HUES64 (cell line): Measurements from ENCODE around the gene SDC1.

Source experiments
- H3K27ac ChIP-seq: 2 replicates; pipeline ENCODE4 v1.7.0; 2013; ENCODE audit warnings: low read depth, low read length, inconsistent platforms
- H3K27me3 ChIP-seq: 2 replicates; pipeline ENCODE4 v1.6.1; 2013; ENCODE audit warnings: mild to moderate bottlenecking, low read length; ENCODE audit not compliant: insufficient read depth
- H3K36me3 ChIP-seq: 2 replicates; pipeline ENCODE4 v1.6.1; 2013; ENCODE audit warnings: mild to moderate bottlenecking, low read length; ENCODE audit not compliant: insufficient read depth
- H3K4me1 ChIP-seq: 2 replicates; pipeline ENCODE4 v1.6.1; 2013; ENCODE audit warnings: mild to moderate bottlenecking, low read length, moderate library complexity; ENCODE audit not compliant: insufficient read depth
- H3K4me3 ChIP-seq: 2 replicates; pipeline ENCODE4 v1.5.1; 2013; ENCODE audit warnings: mild to moderate bottlenecking, low read length, moderate library complexity
- H3K9ac ChIP-seq: 2 replicates; pipeline ENCODE4 v1.6.1; 2013; ENCODE audit warnings: mild to moderate bottlenecking, low read depth, low read length
- H3K9me3 ChIP-seq: 2 replicates; pipeline ENCODE4 v1.6.1; 2013; ENCODE audit warnings: low read depth, low read length; ENCODE audit not compliant: insufficient read depth
- WGBS: fragments of 150-250, 120-280 bp; methylation state at CpG from one replicate; pipeline ENCODE4 v1.1.7; 2013; ENCODE audit warnings: missing lambda C conversion rate; 5-methylcytosine and 5-hydroxymethylcytosine counted together

The SDC1 gene

GRCh38 chr2:20179466-20179754, 45.5 kb downstream of the SDC1 start:
- H3K4me1 ChIP-seq = 0 out of 2 replicates have a peak, but pooled peaks cover 2% of the 10 kb centered on the region
- no peaks in the 10 kb centered on the region for H3K27me3 ChIP-seq
- no peaks in the 10 kb centered on the region for H3K9me3 ChIP-seq
- H3K9ac ChIP-seq = no peak overlapping the region
- 95% methylated on average over 3 of the region's 3 CpGs for WGBS
- no peak overlapping the region for H3K27ac ChIP-seq
- no peaks in the 10 kb centered on the region for H3K36me3 ChIP-seq
- H3K4me3 ChIP-seq = no peak overlapping the region

GRCh38 chr2:20178666-20179465, 46.1 kb downstream of the SDC1 start:
- H3K4me3 ChIP-seq = no peak overlapping the region
- H3K4me1 ChIP-seq = 0 out of 2 replicates have a peak, but pooled peaks cover 2% of the 10 kb centered on the region
- H3K9ac ChIP-seq = no peak overlapping the region
- no peaks in the 10 kb centered on the region for H3K27me3 ChIP-seq
- no peaks in the 10 kb centered on the region for H3K36me3 ChIP-seq
- no peaks in the 10 kb centered on the region for H3K9me3 ChIP-seq
- 92% methylated on average over 10 of the region's 10 CpGs for WGBS
- no peak overlapping the region for H3K27ac ChIP-seq

DNA sequence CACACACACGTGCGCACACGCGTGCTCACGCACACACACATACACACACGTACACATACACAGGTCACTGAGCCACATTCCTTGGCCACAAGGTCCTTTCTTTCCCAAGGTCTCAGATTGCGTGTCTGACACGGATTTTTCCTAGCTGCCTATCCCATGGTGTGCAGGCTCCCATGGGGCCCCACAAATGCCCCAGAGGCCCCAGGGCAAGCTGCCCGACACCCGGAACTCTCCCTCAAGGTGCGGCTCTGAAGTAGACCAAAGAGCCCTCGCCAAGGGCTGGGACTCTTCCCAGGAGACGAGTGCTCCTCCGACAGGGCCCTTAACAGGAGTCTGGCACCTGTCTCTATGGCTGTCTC, 46.7 kb downstream of the SDC1 start:
- Histone ChIP-seq H3K4me1 (0 out of 2 replicates have a peak, but pooled peaks cover 2% of the 10 kb centered on the region), H3K9ac (no peak overlapping the region), H3K27me3 (no peaks in the 10 kb centered on the region), H3K27ac (no peak overlapping the region), H3K4me3 (no peak overlapping the region), H3K36me3 (no peaks in the 10 kb centered on the region), H3K9me3 (no peaks in the 10 kb centered on the region)
- WGBS = 90% methylated on average over 14 of the region's 14 CpGs

GRCh38 chr2:20177556-20178248, 47.2 kb downstream of the SDC1 start:
- 96% methylated on average over 10 of the region's 10 CpGs for WGBS
- no peak overlapping the region for H3K9ac ChIP-seq
- H3K9me3 ChIP-seq = no peaks in the 10 kb centered on the region
- peaks cover 7% of the 10 kb centered on the region; the same call in 1 of the 2 replicates for H3K4me1 ChIP-seq
- no peaks in the 10 kb centered on the region; the same call in 1 of the 2 replicates for H3K27me3 ChIP-seq
- H3K36me3 ChIP-seq = no peaks in the 10 kb centered on the region
- H3K4me3 ChIP-seq = no peak overlapping the region
- no peak overlapping the region for H3K27ac ChIP-seq

DNA sequence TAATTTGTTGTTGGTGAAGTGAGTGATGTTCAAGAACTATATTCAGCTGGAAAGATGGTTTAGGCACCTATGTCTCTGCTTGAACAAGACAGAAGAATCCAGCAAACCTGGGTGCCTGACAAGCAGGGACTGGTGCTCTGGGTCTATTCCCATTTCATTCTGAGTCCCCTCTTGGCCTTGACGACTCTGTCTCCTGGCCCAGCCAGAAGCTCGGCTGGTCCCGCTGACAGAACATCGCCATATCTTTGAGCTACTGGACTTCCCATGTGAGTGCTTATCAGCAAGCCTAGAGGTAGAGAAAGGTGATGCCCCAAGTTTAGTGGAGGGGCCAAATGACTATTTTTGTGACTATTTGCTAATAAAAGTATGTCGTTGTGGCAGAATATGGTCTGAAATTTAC, 48.2 kb downstream of the SDC1 start:
- WGBS = 90% methylated on average over 5 of the region's 5 CpGs
- H3K4me3 ChIP-seq = no peak overlapping the region
- H3K36me3 ChIP-seq = no peaks in the 10 kb centered on the region
- H3K27ac ChIP-seq = no peak overlapping the region
- no peaks in the 10 kb centered on the region; the same call in 1 of the 2 replicates for H3K27me3 ChIP-seq
- no peak overlapping the region for H3K9ac ChIP-seq
- peaks cover 7% of the 10 kb centered on the region; the same call in 1 of the 2 replicates for H3K4me1 ChIP-seq
- no peaks in the 10 kb centered on the region for H3K9me3 ChIP-seq

GRCh38 chr2:20175931-20176330, 49.0 kb downstream of the SDC1 start:
- H3K4me1 ChIP-seq = peaks cover 7% of the 10 kb centered on the region; the same call in 1 of the 2 replicates
- no peak overlapping the region for H3K27ac ChIP-seq
- no peak overlapping the region for H3K9ac ChIP-seq
- H3K36me3 ChIP-seq = no peaks in the 10 kb centered on the region
- no peaks in the 10 kb centered on the region for H3K9me3 ChIP-seq
- H3K27me3 ChIP-seq = no peaks in the 10 kb centered on the region; the same call in 1 of the 2 replicates
- 91% methylated on average over 3 of the region's 3 CpGs for WGBS
- no peak overlapping the region for H3K4me3 ChIP-seq

- H3K4me1 ChIP-seq = peaks cover 9% of the 10 kb centered on the region; the same call in 1 of the 2 replicates
- H3K27me3 ChIP-seq = no peaks in the 10 kb centered on the region; the same call in 1 of the 2 replicates
- no peaks in the 10 kb centered on the region for H3K9me3 ChIP-seq
- no peak overlapping the region for H3K4me3 ChIP-seq
- H3K27ac ChIP-seq = no peak overlapping the region
- WGBS = 89% methylated on average over 8 of the region's 8 CpGs
- H3K36me3 ChIP-seq = no peaks in the 10 kb centered on the region
- no peak overlapping the region for H3K9ac ChIP-seq
These were observed 49.7 kb downstream of the SDC1 start for GRCh38 chr2:20175267-20175666.

DNA sequence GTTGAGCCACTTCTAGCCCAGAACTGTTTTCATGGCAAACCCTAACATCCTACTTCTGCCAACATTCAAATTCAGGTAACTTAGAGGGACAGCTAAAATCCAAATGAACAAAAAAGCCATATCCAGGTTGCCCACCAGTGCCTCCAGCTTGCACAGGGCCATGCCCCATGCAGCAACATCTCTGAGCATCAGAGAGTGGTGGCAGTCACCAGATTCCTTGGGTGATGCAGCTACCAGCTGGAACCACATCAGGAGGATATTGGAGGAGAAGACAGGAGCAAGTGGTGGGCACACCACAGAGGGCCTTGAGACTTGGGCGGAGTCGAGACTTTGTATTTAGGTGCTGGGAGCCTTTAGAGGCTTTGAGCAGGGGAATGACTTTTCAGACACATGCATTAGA, 50.5 kb downstream of the SDC1 start:
- Histone ChIP-seq H3K27ac (no peak overlapping the region), H3K27me3 (no peaks in the 10 kb centered on the region; the same call in 1 of the 2 replicates), H3K4me1 (peaks cover 12% of the 10 kb centered on the region), H3K9me3 (no peaks in the 10 kb centered on the region), H3K9ac (no peak overlapping the region), H3K4me3 (no peak overlapping the region), H3K36me3 (no peaks in the 10 kb centered on the region)
- WGBS = 100% methylated on average over 2 of the region's 2 CpGs

DNA sequence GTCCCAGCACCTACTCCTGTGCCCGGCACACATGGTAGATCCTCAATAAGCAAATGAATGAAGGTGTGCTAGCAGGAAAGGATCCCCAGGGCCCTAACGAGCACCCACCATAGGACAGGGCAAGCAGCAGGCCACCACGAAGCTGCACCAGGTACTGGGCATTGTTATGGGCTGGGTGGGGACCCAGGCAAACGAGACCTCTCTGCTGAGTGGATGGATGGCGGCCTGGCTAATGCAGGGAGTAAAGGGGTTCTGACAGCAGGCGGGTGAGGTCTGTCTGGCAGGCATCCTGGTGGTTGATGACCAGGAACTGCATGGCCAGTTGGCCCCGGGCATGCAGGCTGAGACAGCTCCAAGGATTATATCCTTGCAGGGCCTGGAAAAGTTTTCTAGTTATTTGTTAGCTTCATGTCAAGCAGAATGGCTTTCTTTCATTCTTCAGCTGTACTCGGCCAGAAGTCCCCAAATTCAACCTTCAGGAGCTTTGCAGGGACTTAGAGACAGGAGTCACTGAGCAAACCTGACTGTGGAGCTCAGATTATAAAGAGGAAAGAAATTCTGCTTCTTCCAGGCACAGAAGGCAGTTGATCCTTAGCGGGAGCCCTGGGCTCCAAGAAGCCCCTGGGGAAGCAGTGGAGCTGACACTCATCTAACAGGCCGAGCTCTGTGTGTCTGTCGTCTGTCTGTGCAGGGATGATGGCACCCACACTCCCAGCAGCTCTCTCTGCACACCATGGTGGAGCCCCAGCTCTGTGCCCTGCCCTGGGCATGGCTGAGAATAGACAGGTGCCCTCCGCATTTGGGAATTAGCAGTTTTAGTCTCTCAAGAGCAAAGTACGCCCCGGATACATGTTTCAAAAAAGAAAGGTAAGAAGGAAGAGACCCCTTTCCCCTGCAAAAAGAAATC, 51.2 kb downstream of the SDC1 start:
- 90% methylated on average over 14 of the region's 14 CpGs for WGBS
- Histone ChIP-seq H3K36me3 (no peaks in the 10 kb centered on the region), H3K9me3 (no peaks in the 10 kb centered on the region), H3K27ac (no peak overlapping the region), H3K9ac (no peak overlapping the region), H3K4me3 (no peak overlapping the region), H3K4me1 (peaks cover 12% of the 10 kb centered on the region), H3K27me3 (no peaks in the 10 kb centered on the region; the same call in 1 of the 2 replicates)

GRCh38 chr2:20173064-20173463, 51.9 kb downstream of the SDC1 start:
- Histone ChIP-seq H3K27ac (no peak overlapping the region), H3K4me3 (no peak overlapping the region), H3K27me3 (no peaks in the 10 kb centered on the region; the same call in 1 of the 2 replicates), H3K9me3 (no peaks in the 10 kb centered on the region), H3K36me3 (no peaks in the 10 kb centered on the region), H3K9ac (no peak overlapping the region), H3K4me1 (peaks cover 12% of the 10 kb centered on the region)
- 91% methylated on average over 5 of the region's 5 CpGs for WGBS
